Astrocyte (in vitro differentiated cells and primary cell): ENCODE measurements around the gene SAMD7.

Experiments
- CTCF ChIP-seq: IDR thresholded peaks from 2 replicates; pipeline ENCODE4 v1.5.1; 2011; ENCODE audit warnings: low read depth, mild to moderate bottlenecking, inconsistent platforms, low read length, moderate library complexity; ENCODE audit not compliant: insufficient read depth
- EZH2 ChIP-seq: IDR thresholded peaks from 2 replicates; pipeline ENCODE4 v1.6.1; 2012; ENCODE audit warnings: mild to moderate bottlenecking, low read length, inconsistent platforms; ENCODE audit not compliant: insufficient read depth

GRCh38 chr3:169869484-169870220, 41.7 kb upstream of the SAMD7 start, which contains the start of gene LRRC31:
- TF ChIP-seq CTCF (no peak), EZH2 (no peak)
